Caco-2 (cell line): ENCODE data around the gene CCDC102A. TPM values are rescaled to one million over a fixed set of nuclear protein-coding genes. Genes with fewer than 3 reads are reported as not detected.
A peak's percentile ranks its signal among the peaks of the same experiment; 100 is the strongest.

Experiments
- BruUV-seq: library from RNA; stranded (reverse); fragments of 400-500 nt; replicated peaks from 2 replicates; lab custom pipeline; 2021; lab: Mats Ljungman, UMichigan
- CTCF ChIA-PET: fragments of 300-600 bp; sonication (Branson Sonifier 250); formaldehyde crosslinking; loops from one replicate; lab custom pipeline; 2022; ENCODE audit warnings: antibody characterized with exemption; lab: Charles Lee
- POLR2A ChIA-PET: fragments of 300-600 bp; sonication (Branson Sonifier 250); formaldehyde crosslinking; loops from one replicate; lab custom pipeline; 2022; ENCODE audit warnings: antibody characterized with exemption; lab: Charles Lee
- DNase-seq, 2 experiments: peaks; one replicate each; pipeline versions ENCODE4 v3.0.0 to v3.0.0-alpha.2; 2020 to 2022
- H3K27me3 ChIP-seq: replicated peaks from 2 replicates; pipeline ENCODE4 v1.6.0; 2011; ENCODE audit warnings: low read length; ENCODE audit not compliant: control insufficient read depth, insufficient read depth
- H3K36me3 ChIP-seq: 2 replicates; pipeline ENCODE4 v1.5.1; 2011; ENCODE audit warnings: low read length; ENCODE audit not compliant: control insufficient read depth, insufficient read depth
- H3K4me1 ChIP-seq: fragments of 250-450 bp; sonication (Bioruptor Pico); 2 replicates; pipeline ENCODE4 v1.5.1; 2020; ENCODE audit warnings: mild to moderate bottlenecking
- H3K4me3 ChIP-seq: 2 replicates; pipeline ENCODE4 v1.5.1; 2011; ENCODE audit warnings: low read depth, mild to moderate bottlenecking, control low read depth, low read length
- H3K9me3 ChIP-seq: fragments of 250-450 bp; sonication (Bioruptor Pico); 2 replicates; pipeline ENCODE4 v1.5.1; 2020; ENCODE audit warnings: mild to moderate bottlenecking, moderate library complexity
- H3K27ac Mint-ChIP-seq: one replicate; pipeline ENCODE4 v1.8.0; 2022; ENCODE audit warnings: mixed read lengths; ENCODE audit not compliant: unreplicated experiment
- H3K27me3 Mint-ChIP-seq: one replicate; pipeline ENCODE4 v1.8.0; 2022; ENCODE audit warnings: mixed read lengths; ENCODE audit not compliant: insufficient read depth, unreplicated experiment
- H3K36me3 Mint-ChIP-seq: one replicate; pipeline ENCODE4 v1.8.0; 2022; ENCODE audit warnings: mild to moderate bottlenecking, mixed read lengths; ENCODE audit not compliant: insufficient read depth, unreplicated experiment
- H3K4me1 Mint-ChIP-seq: one replicate; pipeline ENCODE4 v1.8.0; 2022; ENCODE audit warnings: low read depth, mixed read lengths; ENCODE audit not compliant: unreplicated experiment
- H3K4me3 Mint-ChIP-seq: one replicate; pipeline ENCODE4 v1.8.0; 2022; ENCODE audit warnings: mild to moderate bottlenecking, moderate library complexity, mixed read lengths; ENCODE audit not compliant: unreplicated experiment
- H3K9me3 Mint-ChIP-seq: one replicate; pipeline ENCODE4 v1.8.0; 2022; ENCODE audit warnings: mixed read lengths; ENCODE audit not compliant: unreplicated experiment
- CTCF ChIP-seq, 2 experiments: fragments of 200-600 bp in 1 of 2; IDR thresholded peaks; 1 replicate in 1 of 2; 2 replicates in 1 of 2; pipeline versions ENCODE4 v1.5.1 to v1.8.0; 2011 to 2022; ENCODE audit warnings: antibody characterized with exemption in 1 of 2, control low read depth in 1 of 2, inconsistent platforms in 1 of 2, low read depth in 1 of 2, low read length in 1 of 2, mild to moderate bottlenecking in 1 of 2, moderate library complexity in 1 of 2; ENCODE audit not compliant: insufficient read depth in 1 of 2, severe bottlenecking in 1 of 2, unreplicated experiment in 1 of 2
- intact Hi-C: fragments of 100-400 bp; cut with micrococcal nuclease; formaldehyde crosslinking; loops from one replicate; pipeline ENCODE4 v1.10.0; 2022; ENCODE audit not compliant: unreplicated experiment
- total RNA-seq: library from RNA; stranded (reverse); gene quantifications from 2 replicates; pipeline ENCODE4 v1.2.3, GENCODE V29; 2022

The CCDC102A gene
- total RNA-seq, 1 experiment from 2014 or later: 11.8 TPM

GRCh38 chr16:57489229-57489628 lies 47.1 kb downstream of the CCDC102A start:
- Histone ChIP-seq H3K27me3 (no peaks in the 10 kb centered on the region), H3K9me3 (no peaks in the 10 kb centered on the region), H3K4me1 (peaks cover 19% of the 10 kb centered on the region), H3K4me3 (no peak overlapping the region), H3K36me3 (no peaks in the 10 kb centered on the region)
- ChIA-PET CTCF (no interaction called here), POLR2A (no interaction called here)
- BruUV-seq: no TSS peak
- intact Hi-C loops: no loop called here
- Mint-ChIP-seq H3K27ac (no peak overlapping the region), H3K4me1 (peaks cover 27% of the 10 kb centered on the region), H3K36me3 (peaks cover 6% of the 10 kb centered on the region), H3K4me3 (no peak overlapping the region), H3K9me3 (no peaks in the 10 kb centered on the region), H3K27me3 (no peaks in the 10 kb centered on the region)
- TF ChIP-seq CTCF (IDR thresholded peaks at IDR 0.05; ENCODE audit: insufficient read depth in 1 of 2, low read depth in 1 of 2, low read length in 1 of 2, severe bottlenecking in 1 of 2, unreplicated experiment in 1 of 2): no peak
- DNase-seq: peak in 1 of 2 experiments; percentile 27

- H3K27ac Mint-ChIP-seq: peak overlapping the region; percentile 52
Observed at GRCh38 chr16:57486858-57487834, 49.2 kb downstream of the CCDC102A start.

More at GRCh38 chr16:57486858-57487834, 49.2 kb downstream of the CCDC102A start:
- peaks cover 27% of the 10 kb centered on the region for H3K4me1 Mint-ChIP-seq
- no TSS peak for BruUV-seq
- H3K36me3 ChIP-seq: no peaks in the 10 kb centered on the region
- intact Hi-C loops: no loop called here
- TF ChIP-seq CTCF (IDR thresholded peaks at IDR 0.05; ENCODE audit: insufficient read depth in 1 of 2, low read depth in 1 of 2, low read length in 1 of 2, severe bottlenecking in 1 of 2, unreplicated experiment in 1 of 2): no peak
- peak in 1 of 2 experiments; percentile 29 for DNase-seq
- no peaks in the 10 kb centered on the region for H3K9me3 Mint-ChIP-seq
- no peaks in the 10 kb centered on the region for H3K27me3 ChIP-seq
- CTCF ChIA-PET: interaction anchor here (0.7 to 2.8 kb wide), 3 partner anchors 10 to 32 kb away, joined by 3 to 17 read pairs (median 5); no protein-coding TSS in a partner anchor
- POLR2A ChIA-PET: interaction anchor here (1.2 to 1.6 kb wide), 2 partner anchors 25 to 41 kb away, joined by 3 to 5 read pairs; partner anchors contain the start of gene POLR2C
- H3K27me3 Mint-ChIP-seq: no peaks in the 10 kb centered on the region
- no peaks in the 10 kb centered on the region for H3K9me3 ChIP-seq
- peaks cover 6% of the 10 kb centered on the region for H3K36me3 Mint-ChIP-seq
- H3K4me1 ChIP-seq: peaks cover 26% of the 10 kb centered on the region
- peak overlapping the region; percentile 67 for H3K4me3 ChIP-seq
- H3K4me3 Mint-ChIP-seq: peak overlapping the region; percentile 95
